ENCODE results near the gene EYS.
"Not testable (repeated sequence)": the region's sequence is repeated elsewhere in the genome, so short reads cannot be mapped to it uniquely, and the experiment has no call there.

The EYS gene

DNA sequence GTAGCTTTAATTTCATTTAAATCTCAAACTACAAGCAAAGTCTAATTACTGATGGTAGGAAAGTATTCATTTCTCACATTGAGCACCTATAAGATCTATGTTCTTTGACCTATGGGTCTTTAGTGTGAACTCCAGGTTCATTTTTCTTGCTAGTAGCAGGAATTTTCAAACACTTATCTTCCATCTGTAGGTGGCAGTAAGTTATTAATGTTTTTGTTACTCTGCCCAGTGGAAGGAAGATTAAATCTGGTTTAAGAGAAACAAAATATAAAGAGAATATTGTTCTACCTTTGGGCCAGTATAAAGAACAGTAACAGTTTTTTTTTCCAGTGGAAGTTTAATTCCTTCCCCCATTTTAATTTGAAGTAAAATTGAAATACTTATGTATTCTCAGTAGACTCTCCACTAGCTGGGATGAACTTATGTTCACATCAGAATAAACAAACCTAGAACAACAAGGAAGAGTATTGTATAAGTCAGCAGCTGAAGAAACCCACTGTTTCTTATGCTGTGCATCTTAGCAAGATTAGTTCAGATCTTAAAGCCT, 1743.2 kb downstream of the EYS start:
- DNase-seq (ENCODE audit: low read depth in 2 of 2): no peak

DNA sequence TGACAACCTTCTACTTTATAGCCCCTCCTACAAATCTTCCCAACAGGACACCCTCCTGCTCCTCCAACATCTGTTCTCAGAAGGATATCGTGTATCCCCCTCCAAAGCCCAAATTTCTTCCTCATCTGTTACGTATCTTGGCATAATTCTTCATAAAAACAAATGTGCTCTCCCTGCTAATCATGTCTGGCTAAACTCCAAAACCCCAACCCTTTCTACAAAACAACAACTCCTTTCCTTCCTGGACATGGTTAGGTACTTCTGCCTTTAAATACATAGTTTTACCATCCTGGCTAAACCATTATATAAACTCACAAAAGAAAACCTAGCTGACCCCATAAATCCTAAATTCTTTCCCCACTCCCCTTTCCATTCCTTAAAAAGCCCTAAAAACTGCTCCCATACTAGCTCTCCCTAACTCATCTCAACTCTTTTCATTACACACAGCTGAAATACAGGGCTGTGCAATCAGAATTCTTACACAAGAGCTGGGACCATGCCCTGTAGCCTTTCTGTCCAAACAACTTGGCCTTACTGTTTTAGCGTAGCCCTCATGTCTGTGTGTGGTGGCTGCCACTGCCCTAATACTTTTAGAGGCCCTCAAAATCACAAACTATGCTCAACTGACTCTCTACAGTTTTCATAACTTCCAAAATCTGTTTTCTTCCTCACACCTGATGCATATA, 1753.5 kb downstream of the EYS start:
- DNase-seq (ENCODE audit: low read depth in 2 of 2): not testable (repeated sequence)

DNA sequence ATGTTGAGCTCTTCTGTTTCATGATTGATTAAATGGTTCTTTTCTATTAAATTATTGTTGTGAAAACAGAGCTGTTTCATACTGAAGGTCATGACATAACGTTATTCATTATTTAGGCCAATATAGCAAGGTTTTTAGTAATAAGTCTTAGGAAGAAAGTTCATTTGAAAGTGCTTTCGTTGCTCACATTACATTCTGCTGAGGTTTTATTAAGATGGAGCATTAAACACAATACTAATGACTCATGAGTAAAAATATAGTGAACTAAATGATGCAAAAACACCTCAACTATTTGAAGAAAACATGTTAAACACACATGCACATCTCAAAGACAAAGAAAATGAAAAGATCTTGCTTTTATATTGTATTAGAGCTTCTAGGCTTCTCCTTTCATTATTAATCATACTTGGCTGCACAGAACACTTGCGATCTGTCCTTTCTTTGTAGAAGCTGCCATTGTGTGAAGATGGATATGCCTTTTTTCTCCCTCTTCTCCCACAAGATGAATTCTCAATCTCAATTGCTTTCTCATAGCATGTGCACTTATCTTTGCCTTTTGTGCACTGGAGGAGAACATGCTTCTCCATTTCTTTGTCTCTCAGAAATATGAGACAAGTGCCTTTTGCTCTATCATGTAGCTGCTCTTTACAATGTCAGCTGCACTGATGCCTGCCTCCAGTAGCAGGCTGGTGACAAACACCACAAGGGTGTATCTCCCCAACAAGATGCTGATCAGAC, 1759.1 kb downstream of the EYS start:
- DNase-seq (ENCODE audit: low read depth in 2 of 2): no peak

DNA sequence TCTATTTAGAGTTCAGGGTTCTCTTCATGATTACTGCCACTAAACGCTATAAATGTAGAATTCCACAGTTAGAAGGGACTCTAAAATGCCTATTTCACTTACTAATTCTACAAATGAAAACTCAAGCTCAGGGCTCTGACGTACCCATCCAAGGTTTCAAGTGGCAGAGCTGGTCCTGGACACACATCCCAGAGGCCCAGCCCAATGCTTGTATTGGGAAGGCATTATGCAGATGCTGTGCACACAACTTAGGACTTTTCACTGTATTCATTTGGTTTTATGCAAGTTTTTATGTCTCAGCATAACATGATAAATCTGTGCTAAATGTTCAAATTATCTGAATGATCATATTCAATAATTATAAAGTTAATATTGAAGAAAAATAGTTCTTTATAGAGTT, 1761.0 kb downstream of the EYS start:
- no peak for DNase-seq (ENCODE audit: low read depth in 2 of 2)

DNA sequence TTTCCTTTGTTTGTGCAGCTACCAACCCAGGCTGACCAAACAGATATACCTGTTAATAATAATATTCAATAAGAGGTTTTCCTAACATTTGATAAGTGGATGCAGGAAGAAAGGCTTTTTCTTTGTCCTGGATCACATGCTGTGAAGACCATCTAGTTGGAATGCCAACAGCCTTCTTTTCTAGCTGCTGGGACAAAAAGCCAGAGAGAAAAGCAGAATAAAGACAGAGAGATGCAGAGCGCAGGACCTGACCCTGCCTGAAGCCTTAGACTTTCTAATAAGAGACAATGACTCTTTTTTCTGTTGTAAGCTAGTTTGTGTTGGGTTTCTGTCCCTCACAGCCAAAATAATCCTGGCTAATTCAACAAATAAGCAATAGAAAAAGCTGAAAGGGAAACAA, 1763.2 kb downstream of the EYS start:
- DNase-seq (ENCODE audit: low read depth in 2 of 2): no peak

DNA sequence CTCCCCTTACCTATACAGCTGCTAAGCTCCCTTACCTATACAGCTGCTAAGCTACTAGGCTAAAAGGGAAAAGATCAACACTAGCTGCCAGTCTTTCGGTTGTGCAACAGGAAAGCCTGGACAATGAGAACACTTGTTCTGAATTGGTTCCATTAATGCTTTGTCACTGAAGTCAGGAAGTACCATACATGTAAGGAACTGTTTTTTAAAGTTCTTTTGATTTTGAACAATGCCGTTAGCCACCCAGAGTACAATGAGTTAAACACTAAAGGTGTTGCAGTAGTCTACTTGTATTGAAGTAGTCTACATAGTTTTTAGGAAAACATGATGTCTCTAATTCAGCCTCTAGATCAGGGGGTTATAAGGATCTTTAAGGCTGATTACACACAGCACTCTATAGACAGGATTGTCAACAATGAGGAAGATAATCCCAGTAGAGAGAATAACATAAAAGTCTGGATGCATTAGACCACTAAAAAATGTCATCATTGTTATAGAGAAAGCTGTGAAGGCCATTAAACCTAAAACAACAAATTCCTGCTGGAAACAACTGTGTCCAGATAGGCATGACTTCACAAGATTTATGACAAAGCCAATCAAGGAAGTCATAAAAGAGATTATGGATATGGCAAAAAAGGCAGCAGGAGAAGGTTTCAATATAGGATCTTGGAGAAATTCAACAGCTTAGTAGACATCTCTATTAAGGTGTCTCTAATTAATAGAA, 1765.1 kb downstream of the EYS start:
- DNase-seq (ENCODE audit: low read depth in 2 of 2): no peak

DNA sequence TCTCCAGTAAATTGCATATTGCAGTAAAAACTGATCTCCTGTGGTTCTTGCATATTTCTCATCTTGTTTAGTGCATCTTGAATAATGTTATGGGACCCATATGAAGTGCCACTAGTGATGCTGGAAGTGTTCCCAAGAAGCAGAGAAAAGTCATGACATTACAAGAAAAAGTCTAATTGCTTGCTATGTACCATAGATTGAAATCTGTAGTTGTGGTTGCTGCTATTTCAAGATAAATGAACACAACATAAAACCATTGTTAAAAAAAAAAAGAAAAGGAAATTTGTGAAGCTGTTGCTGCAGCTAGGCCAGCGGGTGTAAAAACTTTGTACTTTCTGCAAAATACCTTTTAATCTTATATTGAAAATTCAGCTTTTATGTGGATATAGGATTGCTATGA, 1767.0 kb downstream of the EYS start:
- no peak for DNase-seq (ENCODE audit: low read depth in 2 of 2)

DNA sequence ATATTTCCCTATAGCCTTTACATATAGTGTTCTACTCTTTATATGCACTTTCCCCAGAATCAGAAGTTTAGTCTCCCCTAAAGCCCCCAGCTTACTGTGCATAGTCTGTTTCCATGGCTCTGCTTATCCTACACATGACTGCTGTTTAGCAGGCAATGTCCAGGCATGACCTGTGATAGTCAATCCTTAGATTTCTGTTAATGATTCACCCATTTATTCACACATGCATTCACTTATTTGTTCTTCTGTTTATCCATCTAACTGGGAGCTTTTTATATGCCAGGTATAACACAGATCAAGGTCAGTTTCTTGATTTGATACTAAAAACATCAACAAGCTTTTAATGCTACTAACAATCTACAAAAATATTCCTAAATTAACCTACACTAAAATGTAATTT, 1770.6 kb downstream of the EYS start:
- no peak for DNase-seq (ENCODE audit: low read depth in 2 of 2)

DNA sequence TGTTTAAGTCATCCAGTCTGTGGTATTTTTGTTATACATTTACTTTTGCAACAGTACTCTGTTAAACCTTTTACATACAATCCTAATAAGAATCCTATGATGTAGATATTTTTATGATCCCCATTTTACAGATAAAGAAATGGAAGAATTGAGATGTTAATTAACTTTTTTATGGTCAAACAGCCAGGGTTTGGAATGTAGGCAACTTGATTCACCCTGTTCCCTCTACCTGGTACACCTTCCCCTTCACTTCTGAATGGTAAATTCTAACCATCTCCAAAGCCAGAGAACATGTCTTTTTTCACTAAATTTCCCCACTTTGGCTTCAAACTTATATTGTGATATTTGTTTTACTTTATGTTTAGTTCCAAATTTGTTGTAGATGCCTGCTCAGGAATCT, 1771.3 kb downstream of the EYS start:
- no peak for DNase-seq (ENCODE audit: low read depth in 2 of 2)

DNA sequence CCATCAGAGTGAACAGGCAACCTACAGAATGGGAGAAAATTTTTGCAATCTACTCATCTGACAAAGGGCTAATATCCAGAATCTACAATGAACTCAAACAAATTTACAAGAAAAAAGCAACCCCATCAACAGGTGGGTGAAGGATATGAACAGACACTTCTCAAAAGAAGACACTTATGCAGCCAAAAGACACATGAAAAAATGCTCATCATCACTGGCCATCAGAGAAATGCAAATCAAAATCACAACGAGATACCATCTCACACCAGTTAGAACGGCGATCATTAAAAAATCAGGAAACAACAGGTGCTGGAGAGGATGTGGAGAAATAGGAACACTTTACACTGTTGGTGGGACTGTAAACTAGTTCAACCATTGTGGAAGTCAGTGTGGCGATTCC, 1773.1 kb downstream of the EYS start:
- DNase-seq (ENCODE audit: low read depth in 2 of 2): not testable (repeated sequence)

DNA sequence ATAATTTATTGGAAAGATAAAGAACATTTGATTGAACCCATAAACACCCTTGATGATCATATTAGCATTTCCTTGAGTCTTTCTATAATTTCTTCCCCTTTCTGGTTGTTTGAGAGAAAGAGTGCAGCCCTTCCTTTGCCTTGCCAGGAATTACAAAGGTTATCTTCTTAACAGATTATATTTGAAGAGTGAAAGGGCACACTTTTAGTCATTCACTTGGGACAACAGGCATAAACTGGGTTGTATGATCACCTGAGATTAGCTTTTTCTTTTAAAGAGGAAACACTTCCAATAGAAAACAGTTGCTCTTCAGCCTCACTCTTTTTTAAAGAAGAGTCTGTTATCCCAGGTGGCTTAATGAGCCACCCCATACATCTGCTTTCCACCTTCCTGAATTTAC, 1776.2 kb downstream of the EYS start:
- no peak for DNase-seq (ENCODE audit: low read depth in 2 of 2)

DNA sequence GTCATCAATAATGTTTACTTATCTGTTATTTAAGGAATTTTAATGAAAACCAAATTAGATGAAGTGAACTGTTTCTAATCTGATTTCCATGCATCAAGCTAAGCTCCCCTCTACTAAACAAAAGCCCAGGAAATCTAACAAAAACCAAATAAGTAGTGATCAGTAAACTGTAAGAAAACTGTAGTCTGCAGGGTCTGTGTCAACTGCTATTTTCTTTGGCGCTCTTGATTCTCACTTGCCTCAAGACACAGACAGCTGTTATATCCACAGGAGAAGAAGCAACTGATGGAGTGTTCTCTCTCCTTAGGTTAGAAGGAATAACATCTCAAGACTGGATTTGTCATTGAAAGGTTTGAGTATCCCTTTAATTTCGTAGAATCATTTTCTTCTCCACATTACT, 1777.9 kb downstream of the EYS start:
- DNase-seq (ENCODE audit: low read depth in 2 of 2): no peak

DNA sequence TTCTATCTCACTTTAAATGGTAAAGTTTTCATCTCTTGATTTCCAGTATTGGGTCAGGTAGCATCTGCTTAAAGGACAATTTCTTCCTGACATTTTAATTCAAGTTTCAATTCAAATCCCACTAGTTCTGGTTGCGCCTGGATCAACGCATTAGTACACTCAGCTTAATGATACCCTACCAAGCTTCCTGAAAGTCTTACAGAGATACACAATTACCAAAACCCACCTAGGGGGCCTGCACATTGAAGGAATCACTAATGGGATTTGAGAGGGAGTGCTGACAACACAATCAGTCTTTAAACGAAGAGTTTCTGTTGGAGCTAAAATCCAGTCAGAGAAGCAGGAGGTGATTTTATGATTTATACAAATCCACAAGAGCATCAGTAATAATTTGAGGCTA, 1778.4 kb downstream of the EYS start:
- no peak for DNase-seq (ENCODE audit: low read depth in 2 of 2)

DNA sequence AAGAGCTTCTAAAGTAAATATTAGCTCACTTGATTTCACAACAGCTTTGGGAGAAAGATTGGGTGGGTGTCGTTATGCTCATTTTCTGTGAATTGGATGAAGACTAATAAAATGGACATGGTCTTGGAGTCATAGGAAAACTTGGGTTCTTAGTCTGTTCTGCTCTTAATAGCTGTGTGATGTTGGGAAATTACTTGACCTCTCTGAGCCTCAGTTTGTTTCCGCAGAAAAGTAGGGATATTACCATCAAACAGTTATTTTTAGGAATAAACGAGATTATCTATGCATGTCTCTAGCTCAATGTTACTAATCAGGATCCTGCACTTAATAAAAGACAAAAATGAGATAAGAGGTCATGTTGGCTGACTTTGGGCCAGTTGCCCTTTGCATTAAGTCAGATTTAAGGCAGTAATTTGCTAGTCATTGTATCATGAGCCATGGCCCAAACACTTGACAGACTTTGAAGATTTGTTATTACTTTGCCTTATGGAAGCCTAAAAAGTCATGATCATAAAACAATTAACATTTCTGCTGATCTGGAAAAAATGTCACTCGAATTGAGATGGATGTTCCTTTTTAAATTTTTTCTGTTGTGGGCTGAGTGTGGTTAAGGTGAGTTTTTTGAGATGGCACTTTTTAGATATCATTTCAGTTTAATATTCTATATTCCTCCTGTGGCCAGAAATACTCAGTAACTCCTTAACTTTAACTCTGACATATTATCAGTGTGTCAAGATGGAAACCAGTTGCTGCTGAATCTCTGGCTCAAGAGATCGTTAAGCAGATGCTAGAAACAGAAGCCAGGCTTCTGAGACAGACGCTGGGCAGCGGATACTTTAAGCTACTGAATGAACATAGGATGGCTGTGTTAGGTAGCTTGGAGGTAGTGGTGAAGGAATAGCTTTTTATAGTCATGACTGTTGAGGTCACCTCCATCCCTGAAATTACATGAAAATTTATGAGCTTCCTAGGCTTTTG, 1779.8 kb downstream of the EYS start:
- DNase-seq (ENCODE audit: low read depth in 2 of 2): no peak

DNA sequence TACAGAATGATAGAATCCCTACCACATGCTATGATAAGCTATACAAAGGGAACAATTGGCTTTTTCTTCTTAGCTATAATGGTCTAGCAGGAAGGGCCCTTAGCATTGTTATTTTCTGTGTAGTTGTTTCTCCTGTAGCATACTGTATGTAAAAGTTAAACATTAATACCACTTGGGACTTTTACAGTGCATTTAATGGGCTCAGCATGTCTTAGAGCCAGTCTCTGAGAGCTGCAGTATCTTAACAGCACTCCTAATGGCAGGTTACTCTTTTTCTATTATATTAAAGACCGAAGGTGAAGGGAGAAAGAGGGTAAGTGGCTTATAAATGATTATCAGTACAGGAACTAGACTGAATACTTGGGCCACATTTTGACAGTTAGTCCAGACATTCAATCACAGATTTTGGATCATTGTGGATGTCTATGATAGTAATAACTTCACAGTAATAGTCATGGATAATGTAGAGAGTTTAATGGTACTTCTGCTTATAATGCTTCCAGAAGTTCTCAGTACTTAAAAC, 1780.7 kb downstream of the EYS start:
- DNase-seq (ENCODE audit: low read depth in 2 of 2): no peak

DNA sequence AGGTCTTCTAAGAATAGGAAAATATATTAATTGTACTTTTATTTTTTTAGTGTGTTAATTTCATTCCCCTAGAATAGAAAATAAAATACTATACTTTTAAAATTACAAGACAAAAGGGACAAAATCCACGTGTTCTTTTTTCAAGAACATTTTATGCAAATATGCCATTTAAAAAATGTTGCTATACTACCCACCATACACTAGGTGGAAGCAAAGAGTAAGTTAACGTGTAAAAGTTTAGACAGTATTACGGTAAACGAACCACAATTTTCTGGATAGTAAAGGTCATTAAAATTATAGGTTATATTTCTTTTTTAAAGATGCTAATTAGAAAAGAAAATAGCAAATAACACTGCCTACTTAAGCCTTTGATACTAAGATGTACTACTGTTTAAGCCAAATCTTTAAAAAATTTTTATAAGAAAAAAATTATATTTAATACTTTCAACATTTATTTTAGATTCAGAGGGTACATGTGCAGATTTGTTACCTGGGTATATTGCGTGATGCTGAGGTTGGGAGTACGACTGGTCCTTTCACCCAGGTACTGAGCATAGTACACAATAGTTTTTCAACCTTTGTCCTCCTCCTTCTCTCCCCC, 1783.8 kb downstream of the EYS start:
- no peak for DNase-seq (ENCODE audit: low read depth in 2 of 2)

DNA sequence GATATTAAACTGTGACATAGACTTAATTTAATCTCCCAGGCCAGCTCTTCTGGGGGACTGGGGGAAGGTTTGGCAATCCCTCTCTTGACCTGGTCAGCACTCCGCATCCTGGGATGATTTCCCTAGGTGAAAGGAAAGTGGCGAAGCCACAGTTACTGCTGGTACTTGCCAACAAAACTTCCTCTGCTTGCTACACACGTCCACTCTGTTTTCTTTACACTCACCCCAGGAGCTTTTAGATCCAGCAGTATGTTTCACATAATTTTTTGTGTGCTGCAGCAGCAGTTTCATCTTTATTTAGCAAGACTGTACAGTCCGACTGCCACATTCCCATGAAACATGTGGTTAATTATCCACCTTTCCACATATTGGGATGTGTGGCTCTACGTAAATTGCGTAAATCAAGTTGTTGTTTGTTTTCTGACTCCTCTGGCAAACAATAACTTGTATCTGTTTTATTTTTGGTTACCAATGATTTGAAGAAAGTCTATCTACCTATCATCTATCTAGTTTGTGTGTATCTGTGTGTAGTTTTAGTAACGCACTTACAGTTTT, 1787.4 kb downstream of the EYS start:
- no peak for DNase-seq (ENCODE audit: low read depth in 2 of 2)

DNA sequence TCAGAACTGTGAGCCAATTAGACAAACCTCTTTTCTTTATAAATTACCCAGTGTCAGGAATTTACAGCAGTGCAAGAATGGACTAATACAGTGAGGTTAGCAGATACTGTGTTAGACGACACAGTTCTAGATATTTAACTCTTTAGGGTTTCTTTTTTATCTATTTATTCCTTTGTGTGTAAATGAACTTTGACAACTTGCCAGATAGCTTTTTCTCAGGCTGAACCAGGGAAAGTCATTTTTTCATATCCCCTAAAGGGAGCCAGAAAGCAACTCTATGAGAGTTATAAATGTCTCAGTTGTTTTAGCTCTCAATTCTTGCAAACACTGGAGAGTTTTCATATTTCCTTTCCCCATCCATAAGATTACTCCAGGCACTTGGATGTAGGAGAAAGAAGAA, 1794.1 kb downstream of the EYS start:
- DNase-seq (ENCODE audit: low read depth in 2 of 2): no peak

DNA sequence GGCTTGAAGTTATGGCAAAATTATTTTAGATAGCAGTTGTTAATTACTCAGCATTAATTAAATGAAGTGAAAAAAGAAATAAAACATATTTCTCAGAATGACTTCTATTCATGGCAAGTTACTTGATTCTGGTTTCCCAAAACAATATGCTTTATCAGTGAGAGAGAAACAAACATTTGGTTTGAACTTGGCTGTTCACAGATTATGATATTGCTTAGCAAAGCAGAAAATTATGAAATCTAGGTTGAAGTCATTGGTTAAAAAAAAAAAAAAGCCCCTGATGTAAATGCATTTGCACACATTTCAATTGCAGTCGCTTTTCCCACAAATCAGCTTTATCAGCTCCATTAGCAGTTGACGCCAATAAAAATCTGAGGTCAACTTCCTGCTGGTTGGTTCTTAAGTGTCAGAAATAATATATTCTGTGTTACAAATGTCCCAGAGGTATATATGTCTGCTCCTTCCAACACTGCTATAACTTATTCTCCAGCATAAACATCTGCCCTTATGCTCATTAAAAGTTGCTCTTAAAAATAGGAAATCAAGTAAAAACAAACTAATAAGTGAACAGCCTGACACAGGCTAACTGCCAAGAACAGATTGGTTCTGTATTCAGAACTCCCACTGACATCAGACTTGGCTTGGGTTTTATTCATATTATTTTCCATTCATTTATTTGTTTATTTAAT, 1796.0 kb downstream of the EYS start:
- DNase-seq (ENCODE audit: low read depth in 2 of 2): no peak
